ENCODE data around the gene RBBP8NL. TPM values are rescaled to one million over a fixed set of nuclear protein-coding genes. Genes with fewer than 3 reads are reported as not detected.

Gene RBBP8NL
- total and polyA plus RNA-seq, 2 donors (not counting 1 experiment from before 2014, with no cell fraction given): not detected

GRCh38 chr20:62361799-62362589 is 65.3 kb downstream of the RBBP8NL start:
- no peaks in the 10 kb centered on the region for H3K27me3 ChIP-seq (ENCODE audit: control insufficient read depth, insufficient read depth, low read length)
- no peak overlapping the region for H3K4me2 ChIP-seq (ENCODE audit: extremely low read depth, insufficient read depth, low read length)
- no peaks in the 10 kb centered on the region for H4K20me1 ChIP-seq (ENCODE audit: control insufficient read depth, extremely low read depth, insufficient read depth, low read length)
- no peak overlapping the region for H3K4me3 ChIP-seq (replicated peaks in 1 of 4; ENCODE audit: control extremely low read depth in 1 of 4, insufficient read depth in 1 of 4, low read depth in 3 of 4, low read length in 4 of 4)
- H3K79me2 ChIP-seq (ENCODE audit: control insufficient read depth, insufficient read depth, low read length): peaks cover 5% of the 10 kb centered on the region
- H3K36me3 ChIP-seq (ENCODE audit: control insufficient read depth, insufficient read depth, low read length): peaks cover 5% of the 10 kb centered on the region
- no peak for DNase-seq (ENCODE audit: low read depth in 2 of 2)
- H2AFZ ChIP-seq (ENCODE audit: low read length): no peak overlapping the region
- no peak overlapping the region for H3K27ac ChIP-seq (ENCODE audit: insufficient read depth, low read length)
- TF ChIP-seq CTCF (conservative IDR thresholded peaks at IDR 0.05 in 1 of 2, IDR thresholded peaks at IDR 0.05 in 1 of 2; ENCODE audit: low read depth in 1 of 2, low read length in 2 of 2) (no peak), EZH2 (IDR thresholded peaks at IDR 0.05; ENCODE audit: low read length, missing control alignments) (no peak)
- no peaks in the 10 kb centered on the region for H3K9me3 ChIP-seq (ENCODE audit: control insufficient read depth, insufficient read depth, low read depth, low read length)
- H3K9ac ChIP-seq (ENCODE audit: insufficient read depth, low read length): no peak overlapping the region
- H3K4me1 ChIP-seq (ENCODE audit: control insufficient read depth, extremely low read depth, insufficient read depth, low read length): peaks cover 20% of the 10 kb centered on the region

- Histone ChIP-seq H3K79me2 (ENCODE audit: control insufficient read depth, insufficient read depth, low read length) (peaks cover 5% of the 10 kb centered on the region), H4K20me1 (ENCODE audit: control insufficient read depth, extremely low read depth, insufficient read depth, low read length) (no peaks in the 10 kb centered on the region), H2AFZ (ENCODE audit: low read length) (no peak overlapping the region), H3K9me3 (ENCODE audit: control insufficient read depth, insufficient read depth, low read depth, low read length) (no peaks in the 10 kb centered on the region), H3K9ac (ENCODE audit: insufficient read depth, low read length) (no peak overlapping the region), H3K4me1 (ENCODE audit: control insufficient read depth, extremely low read depth, insufficient read depth, low read length) (peaks cover 29% of the 10 kb centered on the region), H3K27ac (ENCODE audit: insufficient read depth, low read length) (no peak overlapping the region), H3K4me3 (replicated peaks in 1 of 4; ENCODE audit: control extremely low read depth in 1 of 4, insufficient read depth in 1 of 4, low read depth in 3 of 4, low read length in 4 of 4) (no peak overlapping the region), H3K4me2 (ENCODE audit: extremely low read depth, insufficient read depth, low read length) (no peak overlapping the region), H3K27me3 (ENCODE audit: control insufficient read depth, insufficient read depth, low read length) (no peaks in the 10 kb centered on the region), H3K36me3 (ENCODE audit: control insufficient read depth, insufficient read depth, low read length) (peaks cover 5% of the 10 kb centered on the region)
- DNase-seq (ENCODE audit: low read depth in 2 of 2): no peak
- TF ChIP-seq EZH2 (IDR thresholded peaks at IDR 0.05; ENCODE audit: low read length, missing control alignments) (no peak), CTCF (conservative IDR thresholded peaks at IDR 0.05 in 1 of 2, IDR thresholded peaks at IDR 0.05 in 1 of 2; ENCODE audit: low read depth in 1 of 2, low read length in 2 of 2) (no peak)
Measured at GRCh38 chr20:62360854-62361798, 66.2 kb downstream of the RBBP8NL start.

Other genes starting within 250 kb of the RBBP8NL start
- gene MTG2, start 244.5 kb downstream of the RBBP8NL start, total RNA-seq: 17.5 and 20.5 TPM in 2 replicates
- gene MTG2, start 244.5 kb downstream of the RBBP8NL start, polyA plus RNA-seq: 16.5 and 26.2 TPM in 2 replicates
- gene HRH3, start 207.3 kb downstream of the RBBP8NL start, total RNA-seq: not detected in 2 replicates
- gene HRH3, start 207.3 kb downstream of the RBBP8NL start, polyA plus RNA-seq: not detected in 2 replicates
- 23.6 and 27.9 TPM in 2 replicates for gene OSBPL2, start 189.0 kb downstream of the RBBP8NL start, total RNA-seq
- gene OSBPL2, start 189.0 kb downstream of the RBBP8NL start, polyA plus RNA-seq: 11.4 and 13.3 TPM in 2 replicates
- gene ADRM1, start 124.5 kb downstream of the RBBP8NL start, total RNA-seq: 61.1 and 71.3 TPM in 2 replicates
- gene ADRM1, start 124.5 kb downstream of the RBBP8NL start, polyA plus RNA-seq: 41.2 and 67.1 TPM in 2 replicates
- 47.0 and 81.6 TPM in 2 replicates for gene LAMA5, start 60.2 kb downstream of the RBBP8NL start, total RNA-seq
- gene LAMA5, start 60.2 kb downstream of the RBBP8NL start, polyA plus RNA-seq: 1.5 and 4.3 TPM in 2 replicates
- 718 and 867 TPM in 2 replicates for gene RPS21, start 40.4 kb downstream of the RBBP8NL start, total RNA-seq
- gene RPS21, start 40.4 kb downstream of the RBBP8NL start, polyA plus RNA-seq: 2,081 and 2,825 TPM in 2 replicates
- gene CABLES2, start 20.3 kb downstream of the RBBP8NL start, total RNA-seq: 0.51 and 0.66 TPM in 2 replicates
- 2.9 and 4.4 TPM in 2 replicates for gene CABLES2, start 20.3 kb downstream of the RBBP8NL start, polyA plus RNA-seq
- 0.26 and 0.83 TPM in 2 replicates for gene GATA5, start 48.5 kb upstream of the RBBP8NL start, total RNA-seq
- gene GATA5, start 48.5 kb upstream of the RBBP8NL start, polyA plus RNA-seq: 0.02 and 0.08 TPM in 2 replicates
- 0.26 and 0.50 TPM in 2 replicates for gene SLCO4A1, start 215.0 kb upstream of the RBBP8NL start, total RNA-seq
- 0.84 TPM in 1 of 2 replicates, not detected in the other for gene SLCO4A1, start 215.0 kb upstream of the RBBP8NL start, polyA plus RNA-seq

Measured in fibroblast of lung (primary cell).